WTC11 (cell line): ENCODE results near the gene PAX9. TPM values are rescaled to one million over a fixed set of nuclear protein-coding genes. Genes with fewer than 3 reads are reported as not detected.

Experiments used
- ATAC-seq: fragments of 200-7000 bp; cut with Tn5 transposase; 2 replicates; pipeline ENCODE4 v1.10.0; 2021; ENCODE audit warnings: mild to moderate bottlenecking, moderate library complexity
- CTCF ChIA-PET: fragments of 300-600 bp; sonication (Branson Sonifier 250); formaldehyde crosslinking; loops from one replicate; lab custom pipeline; 2021; ENCODE audit warnings: antibody characterized with exemption; lab: Charles Lee
- POLR2A ChIA-PET: fragments of 350-600 bp; sonication (Branson Sonifier 250); formaldehyde crosslinking; loops from one replicate; lab custom pipeline; 2021; ENCODE audit warnings: antibody characterized with exemption; lab: Charles Lee
- DNase-seq: peaks from one replicate; pipeline ENCODE4 v3.0.0; 2021; ENCODE audit warnings: low spot score
- H3K27ac Mint-ChIP-seq: 2 replicates; pipeline ENCODE4 v1.8.0; 2021; ENCODE audit warnings: mixed read lengths
- H3K27me3 Mint-ChIP-seq: 2 replicates; pipeline ENCODE4 v1.8.0; 2021; ENCODE audit warnings: low read depth, mild to moderate bottlenecking, moderate library complexity, mixed read lengths
- H3K36me3 Mint-ChIP-seq: 2 replicates; pipeline ENCODE4 v1.8.0; 2021; ENCODE audit warnings: mixed read lengths
- H3K4me1 Mint-ChIP-seq: 2 replicates; pipeline ENCODE4 v1.8.0; 2022; ENCODE audit warnings: mixed read lengths
- H3K4me3 Mint-ChIP-seq: 2 replicates; pipeline ENCODE4 v1.8.0; 2021; ENCODE audit warnings: mild to moderate bottlenecking, moderate library complexity, mixed read lengths
- H3K9me3 Mint-ChIP-seq: 2 replicates; pipeline ENCODE4 v1.8.0; 2021; ENCODE audit warnings: mixed read lengths
- CREM ChIP-seq: sonication (generic); formaldehyde crosslinking; IDR thresholded peaks from 2 replicates; pipeline ENCODE4 v1.8.1; 2022; ENCODE audit warnings: mild to moderate bottlenecking, missing genetic modification reagents, moderate library complexity
- ESRRA ChIP-seq: sonication (generic); formaldehyde crosslinking; IDR thresholded peaks from 2 replicates; pipeline ENCODE4 v1.8.1; 2022; ENCODE audit warnings: mild to moderate bottlenecking, missing genetic modification reagents, borderline replicate concordance
- HMGA2 ChIP-seq: fragments of 250-450 bp; sonication (Bioruptor Pico); IDR thresholded peaks from 2 replicates; pipeline ENCODE4 v1.4.0; 2021; ENCODE audit warnings: mild to moderate bottlenecking, moderate library complexity
- MXD4 ChIP-seq: fragments of 250-450 bp; sonication (Bioruptor Pico); IDR thresholded peaks from 2 replicates; pipeline ENCODE4 v1.8.0; 2021; ENCODE audit warnings: mild to moderate bottlenecking, moderate library complexity, borderline replicate concordance
- NFYB ChIP-seq: sonication (generic); formaldehyde crosslinking; conservative IDR thresholded peaks from 2 replicates; pipeline ENCODE4 v1.8.0; 2022; ENCODE audit warnings: low read depth, missing genetic modification reagents
- SMAD3 ChIP-seq: sonication (generic); formaldehyde crosslinking; IDR thresholded peaks from 2 replicates; pipeline ENCODE4 v1.8.0; 2022; ENCODE audit warnings: missing genetic modification reagents, mild to moderate bottlenecking, borderline replicate concordance
- TEAD4 ChIP-seq: sonication (generic); formaldehyde crosslinking; IDR thresholded peaks from 2 replicates; pipeline ENCODE4 v1.8.0; 2022; ENCODE audit warnings: mild to moderate bottlenecking, missing genetic modification reagents
- total RNA-seq: library from RNA; stranded (reverse); gene quantifications from 3 replicates; pipeline ENCODE4 v1.2.3, GENCODE V29; 2021
- TF ChIP-seq, protein P1 (sequence below): sonication (generic); formaldehyde crosslinking; IDR thresholded peaks from 2 replicates; pipeline ENCODE4 v1.8.1; 2023; ENCODE audit warnings: mild to moderate bottlenecking, missing genetic modification reagents
- TF ChIP-seq, protein P2 (sequence below): sonication (generic); formaldehyde crosslinking; conservative IDR thresholded peaks from 2 replicates; pipeline ENCODE4 v1.8.1; 2023; ENCODE audit warnings: mild to moderate bottlenecking, low read depth, missing genetic modification reagents, moderate library complexity
- TF ChIP-seq, protein P3 (sequence below): fragments of 250-450 bp; sonication (Bioruptor Pico); IDR thresholded peaks from 2 replicates; pipeline ENCODE4 v1.9.0; 2021; ENCODE audit warnings: mild to moderate bottlenecking, borderline replicate concordance
- TF ChIP-seq, protein P4 (sequence below): sonication (generic); formaldehyde crosslinking; IDR thresholded peaks from 2 replicates; pipeline ENCODE4 v1.8.1; 2023; ENCODE audit warnings: mild to moderate bottlenecking, missing genetic modification reagents, borderline replicate concordance
- TF ChIP-seq, protein P5 (sequence below): sonication (generic); formaldehyde crosslinking; IDR thresholded peaks from 2 replicates; pipeline ENCODE4 v1.8.1; 2022; ENCODE audit warnings: low read depth, mild to moderate bottlenecking, moderate library complexity, missing genetic modification reagents, borderline replicate concordance
- TF ChIP-seq, protein P6 (sequence below): sonication (generic); formaldehyde crosslinking; IDR thresholded peaks from 2 replicates; pipeline ENCODE4 v1.8.0; 2022; ENCODE audit warnings: mild to moderate bottlenecking, missing genetic modification reagents
- TF ChIP-seq, protein P7 (sequence below): fragments of 200-600 bp; IDR thresholded peaks from 2 replicates; pipeline ENCODE4 v1.8.0; 2022; ENCODE audit warnings: antibody characterized with exemption
- TF ChIP-seq, protein P8 (sequence below): sonication (generic); formaldehyde crosslinking; IDR thresholded peaks from 2 replicates; pipeline ENCODE4 v1.8.1; 2023; ENCODE audit warnings: mild to moderate bottlenecking, missing genetic modification reagents, moderate library complexity

PAX9 gene
- total RNA-seq, 1 experiment from 2014 or later, result not detected

DNA sequence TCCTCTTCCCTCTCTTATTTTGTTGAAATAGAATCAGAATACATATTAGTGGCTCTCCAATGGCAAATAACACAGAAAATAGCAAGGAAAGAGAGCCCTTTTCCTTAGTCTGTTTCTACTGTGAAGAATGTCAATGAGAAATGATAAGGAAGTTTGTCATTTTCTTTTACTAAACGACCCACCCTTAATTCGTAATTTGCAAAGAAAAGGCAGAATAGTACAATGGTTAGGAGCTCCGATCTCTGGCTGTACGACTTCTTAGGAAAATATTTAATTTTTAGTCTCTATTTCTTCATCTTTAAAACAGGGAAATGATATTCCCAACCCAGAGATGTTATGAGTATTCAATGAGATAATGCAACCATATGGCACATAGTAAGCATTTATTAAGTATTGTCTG is 6.0 kb downstream of the PAX9 start:
- H3K4me3 Mint-ChIP-seq, result peak overlapping the region; percentile 49
- POLR2A ChIA-PET, result no interaction called here

More for the DNA sequence above, 6.0 kb downstream of the PAX9 start:
- no peak overlapping the region for H3K27ac Mint-ChIP-seq
- H3K9me3 Mint-ChIP-seq, result no peaks in the 10 kb centered on the region
- peaks cover 26% of the 10 kb centered on the region for H3K4me1 Mint-ChIP-seq
- H3K27me3 Mint-ChIP-seq, result peaks cover 95% of the 10 kb centered on the region
- ATAC-seq, result no peak
- H3K36me3 Mint-ChIP-seq, result no peaks in the 10 kb centered on the region
- TF ChIP-seq, protein P1, sequence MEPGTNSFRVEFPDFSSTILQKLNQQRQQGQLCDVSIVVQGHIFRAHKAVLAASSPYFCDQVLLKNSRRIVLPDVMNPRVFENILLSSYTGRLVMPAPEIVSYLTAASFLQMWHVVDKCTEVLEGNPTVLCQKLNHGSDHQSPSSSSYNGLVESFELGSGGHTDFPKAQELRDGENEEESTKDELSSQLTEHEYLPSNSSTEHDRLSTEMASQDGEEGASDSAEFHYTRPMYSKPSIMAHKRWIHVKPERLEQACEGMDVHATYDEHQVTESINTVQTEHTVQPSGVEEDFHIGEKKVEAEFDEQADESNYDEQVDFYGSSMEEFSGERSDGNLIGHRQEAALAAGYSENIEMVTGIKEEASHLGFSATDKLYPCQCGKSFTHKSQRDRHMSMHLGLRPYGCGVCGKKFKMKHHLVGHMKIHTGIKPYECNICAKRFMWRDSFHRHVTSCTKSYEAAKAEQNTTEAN, result no peak
- no peak for TF ChIP-seq HMGA2
- TF ChIP-seq, protein P2, sequence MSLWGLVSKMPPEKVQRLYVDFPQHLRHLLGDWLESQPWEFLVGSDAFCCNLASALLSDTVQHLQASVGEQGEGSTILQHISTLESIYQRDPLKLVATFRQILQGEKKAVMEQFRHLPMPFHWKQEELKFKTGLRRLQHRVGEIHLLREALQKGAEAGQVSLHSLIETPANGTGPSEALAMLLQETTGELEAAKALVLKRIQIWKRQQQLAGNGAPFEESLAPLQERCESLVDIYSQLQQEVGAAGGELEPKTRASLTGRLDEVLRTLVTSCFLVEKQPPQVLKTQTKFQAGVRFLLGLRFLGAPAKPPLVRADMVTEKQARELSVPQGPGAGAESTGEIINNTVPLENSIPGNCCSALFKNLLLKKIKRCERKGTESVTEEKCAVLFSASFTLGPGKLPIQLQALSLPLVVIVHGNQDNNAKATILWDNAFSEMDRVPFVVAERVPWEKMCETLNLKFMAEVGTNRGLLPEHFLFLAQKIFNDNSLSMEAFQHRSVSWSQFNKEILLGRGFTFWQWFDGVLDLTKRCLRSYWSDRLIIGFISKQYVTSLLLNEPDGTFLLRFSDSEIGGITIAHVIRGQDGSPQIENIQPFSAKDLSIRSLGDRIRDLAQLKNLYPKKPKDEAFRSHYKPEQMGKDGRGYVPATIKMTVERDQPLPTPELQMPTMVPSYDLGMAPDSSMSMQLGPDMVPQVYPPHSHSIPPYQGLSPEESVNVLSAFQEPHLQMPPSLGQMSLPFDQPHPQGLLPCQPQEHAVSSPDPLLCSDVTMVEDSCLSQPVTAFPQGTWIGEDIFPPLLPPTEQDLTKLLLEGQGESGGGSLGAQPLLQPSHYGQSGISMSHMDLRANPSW (CRISPR knock-in tag), result no peak
- TF ChIP-seq, protein P3, sequence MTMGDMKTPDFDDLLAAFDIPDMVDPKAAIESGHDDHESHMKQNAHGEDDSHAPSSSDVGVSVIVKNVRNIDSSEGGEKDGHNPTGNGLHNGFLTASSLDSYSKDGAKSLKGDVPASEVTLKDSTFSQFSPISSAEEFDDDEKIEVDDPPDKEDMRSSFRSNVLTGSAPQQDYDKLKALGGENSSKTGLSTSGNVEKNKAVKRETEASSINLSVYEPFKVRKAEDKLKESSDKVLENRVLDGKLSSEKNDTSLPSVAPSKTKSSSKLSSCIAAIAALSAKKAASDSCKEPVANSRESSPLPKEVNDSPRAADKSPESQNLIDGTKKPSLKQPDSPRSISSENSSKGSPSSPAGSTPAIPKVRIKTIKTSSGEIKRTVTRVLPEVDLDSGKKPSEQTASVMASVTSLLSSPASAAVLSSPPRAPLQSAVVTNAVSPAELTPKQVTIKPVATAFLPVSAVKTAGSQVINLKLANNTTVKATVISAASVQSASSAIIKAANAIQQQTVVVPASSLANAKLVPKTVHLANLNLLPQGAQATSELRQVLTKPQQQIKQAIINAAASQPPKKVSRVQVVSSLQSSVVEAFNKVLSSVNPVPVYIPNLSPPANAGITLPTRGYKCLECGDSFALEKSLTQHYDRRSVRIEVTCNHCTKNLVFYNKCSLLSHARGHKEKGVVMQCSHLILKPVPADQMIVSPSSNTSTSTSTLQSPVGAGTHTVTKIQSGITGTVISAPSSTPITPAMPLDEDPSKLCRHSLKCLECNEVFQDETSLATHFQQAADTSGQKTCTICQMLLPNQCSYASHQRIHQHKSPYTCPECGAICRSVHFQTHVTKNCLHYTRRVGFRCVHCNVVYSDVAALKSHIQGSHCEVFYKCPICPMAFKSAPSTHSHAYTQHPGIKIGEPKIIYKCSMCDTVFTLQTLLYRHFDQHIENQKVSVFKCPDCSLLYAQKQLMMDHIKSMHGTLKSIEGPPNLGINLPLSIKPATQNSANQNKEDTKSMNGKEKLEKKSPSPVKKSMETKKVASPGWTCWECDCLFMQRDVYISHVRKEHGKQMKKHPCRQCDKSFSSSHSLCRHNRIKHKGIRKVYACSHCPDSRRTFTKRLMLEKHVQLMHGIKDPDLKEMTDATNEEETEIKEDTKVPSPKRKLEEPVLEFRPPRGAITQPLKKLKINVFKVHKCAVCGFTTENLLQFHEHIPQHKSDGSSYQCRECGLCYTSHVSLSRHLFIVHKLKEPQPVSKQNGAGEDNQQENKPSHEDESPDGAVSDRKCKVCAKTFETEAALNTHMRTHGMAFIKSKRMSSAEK (CRISPR knock-in tag), result no peak
- no peak for TF ChIP-seq MXD4 (CRISPR knock-in tag)
- TF ChIP-seq SMAD3 (CRISPR knock-in tag), result no peak
- TF ChIP-seq, protein P4, sequence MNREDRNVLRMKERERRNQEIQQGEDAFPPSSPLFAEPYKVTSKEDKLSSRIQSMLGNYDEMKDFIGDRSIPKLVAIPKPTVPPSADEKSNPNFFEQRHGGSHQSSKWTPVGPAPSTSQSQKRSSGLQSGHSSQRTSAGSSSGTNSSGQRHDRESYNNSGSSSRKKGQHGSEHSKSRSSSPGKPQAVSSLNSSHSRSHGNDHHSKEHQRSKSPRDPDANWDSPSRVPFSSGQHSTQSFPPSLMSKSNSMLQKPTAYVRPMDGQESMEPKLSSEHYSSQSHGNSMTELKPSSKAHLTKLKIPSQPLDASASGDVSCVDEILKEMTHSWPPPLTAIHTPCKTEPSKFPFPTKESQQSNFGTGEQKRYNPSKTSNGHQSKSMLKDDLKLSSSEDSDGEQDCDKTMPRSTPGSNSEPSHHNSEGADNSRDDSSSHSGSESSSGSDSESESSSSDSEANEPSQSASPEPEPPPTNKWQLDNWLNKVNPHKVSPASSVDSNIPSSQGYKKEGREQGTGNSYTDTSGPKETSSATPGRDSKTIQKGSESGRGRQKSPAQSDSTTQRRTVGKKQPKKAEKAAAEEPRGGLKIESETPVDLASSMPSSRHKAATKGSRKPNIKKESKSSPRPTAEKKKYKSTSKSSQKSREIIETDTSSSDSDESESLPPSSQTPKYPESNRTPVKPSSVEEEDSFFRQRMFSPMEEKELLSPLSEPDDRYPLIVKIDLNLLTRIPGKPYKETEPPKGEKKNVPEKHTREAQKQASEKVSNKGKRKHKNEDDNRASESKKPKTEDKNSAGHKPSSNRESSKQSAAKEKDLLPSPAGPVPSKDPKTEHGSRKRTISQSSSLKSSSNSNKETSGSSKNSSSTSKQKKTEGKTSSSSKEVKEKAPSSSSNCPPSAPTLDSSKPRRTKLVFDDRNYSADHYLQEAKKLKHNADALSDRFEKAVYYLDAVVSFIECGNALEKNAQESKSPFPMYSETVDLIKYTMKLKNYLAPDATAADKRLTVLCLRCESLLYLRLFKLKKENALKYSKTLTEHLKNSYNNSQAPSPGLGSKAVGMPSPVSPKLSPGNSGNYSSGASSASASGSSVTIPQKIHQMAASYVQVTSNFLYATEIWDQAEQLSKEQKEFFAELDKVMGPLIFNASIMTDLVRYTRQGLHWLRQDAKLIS, result no peak
- TF ChIP-seq, protein P5, sequence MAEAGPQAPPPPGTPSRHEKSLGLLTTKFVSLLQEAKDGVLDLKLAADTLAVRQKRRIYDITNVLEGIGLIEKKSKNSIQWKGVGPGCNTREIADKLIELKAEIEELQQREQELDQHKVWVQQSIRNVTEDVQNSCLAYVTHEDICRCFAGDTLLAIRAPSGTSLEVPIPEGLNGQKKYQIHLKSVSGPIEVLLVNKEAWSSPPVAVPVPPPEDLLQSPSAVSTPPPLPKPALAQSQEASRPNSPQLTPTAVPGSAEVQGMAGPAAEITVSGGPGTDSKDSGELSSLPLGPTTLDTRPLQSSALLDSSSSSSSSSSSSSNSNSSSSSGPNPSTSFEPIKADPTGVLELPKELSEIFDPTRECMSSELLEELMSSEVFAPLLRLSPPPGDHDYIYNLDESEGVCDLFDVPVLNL, result no peak
- TF ChIP-seq, protein P6, sequence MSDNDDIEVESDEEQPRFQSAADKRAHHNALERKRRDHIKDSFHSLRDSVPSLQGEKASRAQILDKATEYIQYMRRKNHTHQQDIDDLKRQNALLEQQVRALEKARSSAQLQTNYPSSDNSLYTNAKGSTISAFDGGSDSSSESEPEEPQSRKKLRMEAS (CRISPR knock-in tag), result no peak
- no peak for TF ChIP-seq TEAD4 (CRISPR knock-in tag)
- TF ChIP-seq, protein P7, sequence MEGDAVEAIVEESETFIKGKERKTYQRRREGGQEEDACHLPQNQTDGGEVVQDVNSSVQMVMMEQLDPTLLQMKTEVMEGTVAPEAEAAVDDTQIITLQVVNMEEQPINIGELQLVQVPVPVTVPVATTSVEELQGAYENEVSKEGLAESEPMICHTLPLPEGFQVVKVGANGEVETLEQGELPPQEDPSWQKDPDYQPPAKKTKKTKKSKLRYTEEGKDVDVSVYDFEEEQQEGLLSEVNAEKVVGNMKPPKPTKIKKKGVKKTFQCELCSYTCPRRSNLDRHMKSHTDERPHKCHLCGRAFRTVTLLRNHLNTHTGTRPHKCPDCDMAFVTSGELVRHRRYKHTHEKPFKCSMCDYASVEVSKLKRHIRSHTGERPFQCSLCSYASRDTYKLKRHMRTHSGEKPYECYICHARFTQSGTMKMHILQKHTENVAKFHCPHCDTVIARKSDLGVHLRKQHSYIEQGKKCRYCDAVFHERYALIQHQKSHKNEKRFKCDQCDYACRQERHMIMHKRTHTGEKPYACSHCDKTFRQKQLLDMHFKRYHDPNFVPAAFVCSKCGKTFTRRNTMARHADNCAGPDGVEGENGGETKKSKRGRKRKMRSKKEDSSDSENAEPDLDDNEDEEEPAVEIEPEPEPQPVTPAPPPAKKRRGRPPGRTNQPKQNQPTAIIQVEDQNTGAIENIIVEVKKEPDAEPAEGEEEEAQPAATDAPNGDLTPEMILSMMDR, result no peak
- TF ChIP-seq, protein P8, sequence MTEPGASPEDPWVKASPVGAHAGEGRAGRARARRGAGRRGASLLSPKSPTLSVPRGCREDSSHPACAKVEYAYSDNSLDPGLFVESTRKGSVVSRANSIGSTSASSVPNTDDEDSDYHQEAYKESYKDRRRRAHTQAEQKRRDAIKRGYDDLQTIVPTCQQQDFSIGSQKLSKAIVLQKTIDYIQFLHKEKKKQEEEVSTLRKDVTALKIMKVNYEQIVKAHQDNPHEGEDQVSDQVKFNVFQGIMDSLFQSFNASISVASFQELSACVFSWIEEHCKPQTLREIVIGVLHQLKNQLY (CRISPR knock-in tag), result no peak
- TF ChIP-seq ESRRA, result no peak
- no peak for TF ChIP-seq CREM (CRISPR knock-in tag)
- no peak for TF ChIP-seq NFYB (CRISPR knock-in tag)
- TF ChIP-seq, all 79 proteins: peak for 0
- no peak for DNase-seq
- CTCF ChIA-PET, result interaction anchor here (1.8 to 2.1 kb wide), 4 partner anchors 11 to 80 kb away, joined by 9 to 39 read pairs (median 14); no protein-coding TSS in a partner anchor
